ENCODE data around the gene UBE2O.
A peak's percentile ranks its signal among the peaks of the same experiment; 100 is the strongest.

UBE2O gene

DNA sequence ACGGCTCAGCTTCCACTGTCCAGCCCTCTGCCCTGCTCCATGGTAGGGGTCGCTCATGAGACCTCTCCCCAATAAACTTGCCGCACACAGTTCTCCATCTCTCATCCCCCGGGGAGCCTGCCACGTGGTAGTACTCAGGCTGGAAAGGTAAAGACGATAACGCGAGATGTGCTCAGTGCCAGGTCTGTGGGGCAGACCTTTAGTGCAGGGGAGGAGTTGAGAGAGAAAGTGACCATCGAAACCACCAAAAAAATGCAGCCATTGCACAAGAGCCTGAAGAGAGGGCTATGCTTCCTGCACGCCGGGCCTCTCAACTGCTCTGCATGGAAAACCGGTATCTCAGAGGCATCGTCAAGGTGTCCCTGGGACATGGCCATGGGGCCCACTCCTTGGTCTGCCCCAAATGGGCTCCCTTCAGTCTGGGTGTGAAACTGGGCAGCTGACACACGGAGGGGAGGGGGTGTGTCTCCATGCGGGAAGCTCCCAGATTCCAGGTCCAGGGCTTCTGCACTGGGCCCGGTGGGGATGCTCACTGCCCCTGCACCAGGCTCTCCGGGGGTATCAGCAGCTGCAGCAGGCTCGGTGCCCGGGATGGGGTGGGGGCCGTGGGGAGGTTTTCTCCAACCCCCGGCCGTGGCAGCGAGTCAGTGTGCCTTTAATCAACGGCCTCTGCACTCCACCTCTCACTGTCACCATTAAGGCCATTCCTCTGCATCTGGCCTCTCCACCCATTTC, 9.8 kb upstream of the UBE2O start:
- Histone ChIP-seq H3K36me3 (no peaks in the 10 kb centered on the region), H3K9me3 (no peaks in the 10 kb centered on the region), H3K27me3 (peaks cover 0 to 24% of the 10 kb centered on the region in 2 donors), H3K4me1 (peaks cover 0 to 6% (median 0%) of the 10 kb centered on the region in 4 donors), H3K4me3 (no peak overlapping the region), H3K27ac (no peak overlapping the region)
- TF ChIP-seq, protein P1, sequence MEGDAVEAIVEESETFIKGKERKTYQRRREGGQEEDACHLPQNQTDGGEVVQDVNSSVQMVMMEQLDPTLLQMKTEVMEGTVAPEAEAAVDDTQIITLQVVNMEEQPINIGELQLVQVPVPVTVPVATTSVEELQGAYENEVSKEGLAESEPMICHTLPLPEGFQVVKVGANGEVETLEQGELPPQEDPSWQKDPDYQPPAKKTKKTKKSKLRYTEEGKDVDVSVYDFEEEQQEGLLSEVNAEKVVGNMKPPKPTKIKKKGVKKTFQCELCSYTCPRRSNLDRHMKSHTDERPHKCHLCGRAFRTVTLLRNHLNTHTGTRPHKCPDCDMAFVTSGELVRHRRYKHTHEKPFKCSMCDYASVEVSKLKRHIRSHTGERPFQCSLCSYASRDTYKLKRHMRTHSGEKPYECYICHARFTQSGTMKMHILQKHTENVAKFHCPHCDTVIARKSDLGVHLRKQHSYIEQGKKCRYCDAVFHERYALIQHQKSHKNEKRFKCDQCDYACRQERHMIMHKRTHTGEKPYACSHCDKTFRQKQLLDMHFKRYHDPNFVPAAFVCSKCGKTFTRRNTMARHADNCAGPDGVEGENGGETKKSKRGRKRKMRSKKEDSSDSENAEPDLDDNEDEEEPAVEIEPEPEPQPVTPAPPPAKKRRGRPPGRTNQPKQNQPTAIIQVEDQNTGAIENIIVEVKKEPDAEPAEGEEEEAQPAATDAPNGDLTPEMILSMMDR (IDR thresholded peaks at IDR 0.05), result no peak
- intact Hi-C loops (cut with DNase I; ENCODE audit: low total_unique reads), result no loop called here
- no peak for DNase-seq

DNA sequence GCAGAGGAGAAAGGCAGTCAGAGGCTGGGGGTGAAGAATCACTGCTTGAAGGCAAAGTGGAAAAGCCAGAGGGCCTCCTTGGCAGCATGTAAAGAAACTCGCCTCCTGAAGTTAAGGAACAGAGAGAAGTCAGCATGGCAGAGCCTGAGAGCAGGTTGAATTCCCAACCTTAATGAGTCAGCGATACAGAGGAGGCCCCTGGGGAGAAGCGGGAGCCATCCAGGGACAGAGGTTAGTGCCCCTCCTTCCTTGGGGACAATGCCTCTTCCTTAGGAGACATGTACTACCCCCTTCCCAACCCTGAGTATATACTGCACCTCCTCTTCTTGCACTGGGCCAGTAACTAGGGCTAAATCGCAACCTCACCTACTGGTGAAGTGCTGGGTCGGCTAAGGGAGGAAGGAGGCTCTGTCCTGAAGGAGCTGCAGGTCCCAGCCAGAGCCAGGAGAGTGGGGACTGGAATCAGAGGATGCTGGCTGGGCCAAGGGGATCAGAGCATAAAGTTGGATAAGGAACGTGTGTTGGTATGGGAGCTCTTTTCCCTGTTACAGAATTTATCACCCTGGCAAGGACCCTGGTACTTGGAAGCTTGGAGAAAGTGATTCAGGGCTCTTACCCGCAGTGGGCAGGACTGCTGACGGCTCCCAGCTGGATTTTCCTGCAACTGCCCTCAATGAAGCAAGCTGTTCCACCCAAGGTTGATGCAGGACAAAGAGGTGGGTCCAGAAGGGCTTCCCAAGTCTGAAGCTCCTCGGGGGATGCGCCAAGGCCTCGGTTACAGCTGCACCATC, 9.0 kb upstream of the UBE2O start:
- no peaks in the 10 kb centered on the region for H3K36me3 ChIP-seq
- H3K4me3 ChIP-seq, result no peak overlapping the region
- no peaks in the 10 kb centered on the region for H3K9me3 ChIP-seq
- peaks cover 0 to 6% (median 0%) of the 10 kb centered on the region in 4 donors for H3K4me1 ChIP-seq
- TF ChIP-seq, protein P1 (IDR thresholded peaks at IDR 0.05), result no peak
- no peak overlapping the region for H3K27ac ChIP-seq
- intact Hi-C loops (cut with DNase I; ENCODE audit: low total_unique reads), result no loop called here
- H3K27me3 ChIP-seq, result peaks cover 0 to 24% of the 10 kb centered on the region in 2 donors
- no peak for DNase-seq

DNA sequence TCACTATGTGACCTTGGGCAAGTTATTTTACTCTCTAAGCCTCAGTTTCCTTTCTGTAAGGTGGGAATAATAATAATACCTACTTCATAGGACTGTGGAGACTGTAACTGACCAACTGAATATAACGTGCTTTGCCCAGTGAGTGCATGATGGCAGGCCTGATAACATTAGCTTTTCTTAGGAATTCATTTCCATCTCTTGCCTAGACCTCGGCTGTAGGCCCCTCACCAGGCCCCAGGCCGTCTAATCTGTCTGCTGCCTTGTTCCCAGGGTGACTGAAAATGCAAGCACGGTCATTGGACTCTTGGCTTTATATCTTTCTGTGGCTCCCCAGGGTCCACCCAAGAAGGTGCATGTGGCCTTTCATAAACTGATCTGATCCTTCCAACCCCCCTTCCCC, 6.7 kb upstream of the UBE2O start:
- no peak for DNase-seq
- Histone ChIP-seq H3K9me3 (no peaks in the 10 kb centered on the region), H3K27ac (no peak overlapping the region), H3K4me3 (no peak overlapping the region), H3K4me1 (no peaks in the 10 kb centered on the region), H3K36me3 (no peaks in the 10 kb centered on the region), H3K27me3 (peaks cover 0 to 17% of the 10 kb centered on the region in 2 donors)
- intact Hi-C loops (cut with DNase I; ENCODE audit: low total_unique reads), result loop anchor here (2.0 kb wide), 1 partner anchor 49 kb away; no protein-coding TSS in a partner anchor
- TF ChIP-seq, protein P1 (IDR thresholded peaks at IDR 0.05), result no peak

DNA sequence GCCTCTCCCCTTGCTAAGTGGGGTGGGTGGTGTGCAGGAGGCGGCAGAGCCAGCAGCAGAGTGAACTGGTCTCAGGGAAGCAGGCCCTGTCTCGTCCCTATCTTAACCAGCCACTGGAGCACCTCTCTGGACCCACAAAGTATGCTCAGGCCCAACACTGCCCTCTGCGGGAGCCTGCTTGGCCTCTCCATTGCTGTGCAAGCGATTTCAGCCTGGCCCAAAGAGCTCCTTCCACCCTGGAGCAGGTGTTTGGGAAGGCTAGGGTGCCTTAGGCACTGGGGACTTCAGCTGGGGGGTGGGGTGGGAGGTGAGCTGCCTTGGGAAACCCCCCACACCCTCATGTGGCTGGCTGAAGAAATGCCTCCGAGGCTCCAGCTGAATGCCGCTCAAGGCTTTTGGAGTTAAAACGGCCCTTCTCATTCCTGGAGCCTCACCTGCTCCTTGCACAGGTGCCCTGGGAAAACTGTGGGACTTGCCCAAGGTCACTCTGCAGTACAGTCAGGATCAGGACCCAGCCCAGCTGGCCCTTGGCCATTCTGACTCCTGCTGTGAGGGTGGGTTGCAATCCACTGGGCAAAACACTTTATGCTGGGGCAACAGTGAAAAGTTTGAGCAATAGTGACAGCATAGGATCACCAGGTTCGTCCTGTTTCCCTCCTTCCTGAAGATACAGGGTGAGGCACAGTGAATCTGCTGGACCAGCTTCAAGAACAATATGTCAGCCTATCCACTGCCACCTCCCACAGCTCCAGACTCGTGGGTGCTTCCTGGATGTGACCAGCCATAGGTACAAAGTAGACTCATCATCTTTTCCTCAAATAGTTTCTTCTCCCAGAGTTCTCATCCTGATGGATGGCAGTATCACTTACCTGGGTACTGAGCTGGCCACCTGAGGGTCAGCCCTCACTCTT, 5.9 kb upstream of the UBE2O start:
- TF ChIP-seq, protein P1 (IDR thresholded peaks at IDR 0.05), result no peak
- H3K27me3 ChIP-seq, result peaks cover 0 to 17% of the 10 kb centered on the region in 2 donors
- no peaks in the 10 kb centered on the region for H3K9me3 ChIP-seq
- no peak overlapping the region for H3K4me3 ChIP-seq
- intact Hi-C loops (cut with DNase I; ENCODE audit: low total_unique reads), result loop anchor here (2.0 kb wide), 1 partner anchor 48 kb away; no protein-coding TSS in a partner anchor
- no peaks in the 10 kb centered on the region for H3K4me1 ChIP-seq
- no peaks in the 10 kb centered on the region for H3K36me3 ChIP-seq
- DNase-seq, result no peak
- H3K27ac ChIP-seq, result no peak overlapping the region

DNA sequence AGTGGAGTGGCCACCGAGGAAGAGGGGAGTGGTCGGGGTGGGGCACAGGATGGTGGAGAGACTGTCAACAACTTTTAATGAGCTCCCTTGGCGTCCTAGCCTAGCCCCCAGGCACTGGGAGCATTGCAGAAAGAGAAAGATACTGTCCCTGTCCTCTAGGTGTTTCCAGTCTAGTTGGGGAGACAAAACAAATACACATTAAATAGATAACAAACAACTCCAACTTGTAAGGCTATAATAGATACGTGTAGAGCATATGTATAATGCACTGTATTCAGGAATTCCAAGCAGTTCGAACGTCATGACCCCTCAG, 435 bp upstream of the UBE2O start:
- Histone ChIP-seq H3K4me1 (peaks cover 0 to 25% (median 12%) of the 10 kb centered on the region in 4 donors), H3K9me3 (no peaks in the 10 kb centered on the region), H3K4me3 (peak overlapping the region; percentile 76 to 85), H3K27me3 (no peaks in the 10 kb centered on the region), H3K36me3 (no peaks in the 10 kb centered on the region), H3K27ac (peak overlapping the region in 1 of 2 donors; percentile 80)
- TF ChIP-seq, protein P1 (IDR thresholded peaks at IDR 0.05), result no peak
- DNase-seq, result no peak
- intact Hi-C loops (cut with DNase I; ENCODE audit: low total_unique reads), result no loop called here
